Upper lobe of left lung (tissue), 6 donors: Measurements from ENCODE around the gene SLIT1. TPM values are rescaled to one million over a fixed set of nuclear protein-coding genes. Genes with fewer than 3 reads are reported as not detected.
A peak's percentile ranks its signal among the peaks of the same experiment; 100 is the strongest.
"Not testable (repeated sequence)": the region's sequence is repeated elsewhere in the genome, so short reads cannot be mapped to it uniquely, and the experiment has no call there.

Source experiments
- ATAC-seq, 2 donors: fragments of 200-7000 bp; cut with Tn5 transposase; one replicate each; pipeline ENCODE4 v1.9.1; 2022; ENCODE audit warnings: mild to moderate bottlenecking in 2 of 2, moderate library complexity in 2 of 2; ENCODE audit not compliant: low FRiP score in 2 of 2
- DNase-seq, 2 donors: peaks; one replicate each; pipeline ENCODE4 v3.0.0-alpha.2; 2019 to 2020
- H3K27ac ChIP-seq, 4 donors: fragments of 200-600 bp; sonication (generic); one replicate each; pipeline ENCODE4 v1.5.1; 2016 to 2019
- H3K27me3 ChIP-seq, 4 donors: fragments of 200-600 bp; sonication (generic); one replicate each; pipeline ENCODE4 v1.5.1; 2017 to 2019
- H3K36me3 ChIP-seq, 4 donors: fragments of 200-600 bp; sonication (generic); one replicate each; pipeline ENCODE4 v1.5.1; 2016 to 2019
- H3K4me1 ChIP-seq, 4 donors: fragments of 200-600 bp; sonication (generic); one replicate each; pipeline ENCODE4 v1.5.1; 2018 to 2019
- H3K4me3 ChIP-seq, 4 donors: fragments of 200-600 bp; sonication (generic); one replicate each; pipeline ENCODE4 v1.5.1; 2017 to 2019; ENCODE audit warnings: mild to moderate bottlenecking in 2 of 4, moderate library complexity in 1 of 4
- H3K9me3 ChIP-seq, 4 donors: fragments of 200-600 bp; sonication (generic); one replicate each; pipeline ENCODE4 v1.5.1; 2018 to 2019
- EP300 ChIP-seq, 4 donors: sonication (generic); formaldehyde crosslinking; IDR thresholded peaks; one replicate each; pipeline ENCODE4 v1.5.1; 2017; ENCODE audit warnings: antibody characterized with exemption in 4 of 4, control low read depth in 2 of 4
- POLR2A ChIP-seq, 4 donors: fragments of 450-650 bp; IDR thresholded peaks; one replicate each; pipeline ENCODE4 v1.5.1; 2016 to 2017; ENCODE audit warnings: antibody characterized with exemption in 4 of 4, mild to moderate bottlenecking in 2 of 4
- POLR2AphosphoS5 ChIP-seq, 2 donors: sonication (generic); formaldehyde crosslinking; IDR thresholded peaks; one replicate each; pipeline ENCODE4 v1.5.1; 2017; ENCODE audit warnings: antibody characterized with exemption in 2 of 2
- WGBS, 2 donors: methylation state at CpG; one replicate each; pipeline ENCODE4 v1.1.5; 2017 to 2018; 5-methylcytosine and 5-hydroxymethylcytosine counted together
- total RNA-seq, 6 donors: library from RNA; depleted of rRNA in 4 of 6; stranded (reverse); fragments of >200 nt in 4 of 6; gene quantifications; one replicate each; pipeline versions ENCODE4 v1.1.0 to v1.2.1, GENCODE V29; 2016 to 2021
- TF ChIP-seq, protein P1 (sequence below), 6 experiments: fragments of 450-650 bp in 4 of 6; fragments of 200-600 bp in 2 of 6; sonication (generic) in 2 of 6; IDR thresholded peaks; one replicate each; pipeline ENCODE4 v1.5.1; 2016 to 2019; ENCODE audit warnings: antibody characterized with exemption in 6 of 6
- donor health status: DM: no; HTN: no; CAD: no; lungs with moderate emphysema.
- donor health status: DM: no; HTN: yes; CAD: no; lungs with severe emphysema.

The SLIT1 gene
- total RNA-seq, 6 donors from 2014 or later: 0.30 to 1.6 (median 0.54) TPM; not detected in 1

- 85 to 86% methylated on average over 1 of the region's 1 CpG for WGBS, 2 donors
- no peaks in the 10 kb centered on the region for H3K27me3 ChIP-seq
- no peak for DNase-seq
- no peak for ATAC-seq
- TF ChIP-seq, protein P1, sequence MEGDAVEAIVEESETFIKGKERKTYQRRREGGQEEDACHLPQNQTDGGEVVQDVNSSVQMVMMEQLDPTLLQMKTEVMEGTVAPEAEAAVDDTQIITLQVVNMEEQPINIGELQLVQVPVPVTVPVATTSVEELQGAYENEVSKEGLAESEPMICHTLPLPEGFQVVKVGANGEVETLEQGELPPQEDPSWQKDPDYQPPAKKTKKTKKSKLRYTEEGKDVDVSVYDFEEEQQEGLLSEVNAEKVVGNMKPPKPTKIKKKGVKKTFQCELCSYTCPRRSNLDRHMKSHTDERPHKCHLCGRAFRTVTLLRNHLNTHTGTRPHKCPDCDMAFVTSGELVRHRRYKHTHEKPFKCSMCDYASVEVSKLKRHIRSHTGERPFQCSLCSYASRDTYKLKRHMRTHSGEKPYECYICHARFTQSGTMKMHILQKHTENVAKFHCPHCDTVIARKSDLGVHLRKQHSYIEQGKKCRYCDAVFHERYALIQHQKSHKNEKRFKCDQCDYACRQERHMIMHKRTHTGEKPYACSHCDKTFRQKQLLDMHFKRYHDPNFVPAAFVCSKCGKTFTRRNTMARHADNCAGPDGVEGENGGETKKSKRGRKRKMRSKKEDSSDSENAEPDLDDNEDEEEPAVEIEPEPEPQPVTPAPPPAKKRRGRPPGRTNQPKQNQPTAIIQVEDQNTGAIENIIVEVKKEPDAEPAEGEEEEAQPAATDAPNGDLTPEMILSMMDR (IDR thresholded peaks at IDR 0.05): no peak
- no peak for TF ChIP-seq EP300 (IDR thresholded peaks at IDR 0.05)
- TF ChIP-seq POLR2AphosphoS5 (IDR thresholded peaks at IDR 0.05): no peak
- no peak for TF ChIP-seq POLR2A (IDR thresholded peaks at IDR 0.05)
- H3K9me3 ChIP-seq: no peaks in the 10 kb centered on the region
- no peaks in the 10 kb centered on the region for H3K36me3 ChIP-seq
- no peak overlapping the region for H3K27ac ChIP-seq
- no peak overlapping the region for H3K4me3 ChIP-seq
- H3K4me1 ChIP-seq: no peaks in the 10 kb centered on the region
Measured at GRCh38 chr10:97086530-97086929, 99.2 kb downstream of the SLIT1 start.

- Histone ChIP-seq H3K4me1 (no peaks in the 10 kb centered on the region), H3K4me3 (no peak overlapping the region), H3K36me3 (no peaks in the 10 kb centered on the region), H3K27me3 (no peaks in the 10 kb centered on the region), H3K9me3 (no peaks in the 10 kb centered on the region), H3K27ac (no peak overlapping the region)
- TF ChIP-seq EP300 (IDR thresholded peaks at IDR 0.05): no peak
- no peak for TF ChIP-seq POLR2AphosphoS5 (IDR thresholded peaks at IDR 0.05)
- TF ChIP-seq, protein P1 (IDR thresholded peaks at IDR 0.05): no peak
- no peak for TF ChIP-seq POLR2A (IDR thresholded peaks at IDR 0.05)
- WGBS, 2 donors: 62 to 68% methylated on average over 8 to 9 of the region's 9 CpGs
- ATAC-seq: no peak
- no peak for DNase-seq
Measured at GRCh38 chr10:97083228-97083829, 102.4 kb downstream of the SLIT1 start.

DNA sequence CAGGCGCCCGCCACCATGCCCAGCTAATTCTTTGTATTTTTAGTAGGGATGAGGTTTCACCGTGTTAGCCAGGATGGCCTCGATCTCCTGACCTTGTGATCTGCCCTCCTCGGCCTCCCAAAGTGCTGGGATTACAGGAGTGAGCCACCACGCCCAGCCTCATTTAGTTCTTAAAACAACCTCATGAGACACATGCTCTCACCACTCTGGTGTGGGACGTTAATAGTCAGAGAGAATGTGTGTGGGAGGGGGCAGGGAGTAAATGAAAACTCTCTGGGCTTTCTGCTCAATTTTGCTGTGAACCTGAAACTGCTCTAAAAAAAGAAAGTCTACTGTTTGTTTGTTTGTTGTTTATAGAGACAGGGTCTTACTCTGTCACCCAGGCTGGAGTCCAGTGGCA lies 103.2 kb downstream of the SLIT1 start:
- H3K36me3 ChIP-seq, H3K4me3 ChIP-seq, H3K9me3 ChIP-seq, DNase-seq, H3K4me1 ChIP-seq, ATAC-seq, H3K27me3 ChIP-seq, H3K27ac ChIP-seq: not testable (repeated sequence)
- WGBS, 2 donors: 82 to 87% methylated on average over 7 of the region's 7 CpGs

GRCh38 chr10:97081621-97082235 lies 104.0 kb downstream of the SLIT1 start:
- H3K4me3 ChIP-seq: no peak overlapping the region
- H3K27ac ChIP-seq: no peak overlapping the region
- ATAC-seq (peak in 1 of 2 donors; percentile 71), DNase-seq (peak in 1 of 2 donors; percentile 37)
- WGBS, 2 donors: 15 to 18% methylated on average over 5 to 6 of the region's 6 CpGs
- H3K36me3 ChIP-seq: no peaks in the 10 kb centered on the region
- TF ChIP-seq EP300 (IDR thresholded peaks at IDR 0.05): no peak
- TF ChIP-seq, protein P1 (IDR thresholded peaks at IDR 0.05): peak; percentile 20 to 67 (median 34)
- H3K9me3 ChIP-seq: no peaks in the 10 kb centered on the region
- H3K4me1 ChIP-seq: no peaks in the 10 kb centered on the region
- H3K27me3 ChIP-seq: no peaks in the 10 kb centered on the region

DNA sequence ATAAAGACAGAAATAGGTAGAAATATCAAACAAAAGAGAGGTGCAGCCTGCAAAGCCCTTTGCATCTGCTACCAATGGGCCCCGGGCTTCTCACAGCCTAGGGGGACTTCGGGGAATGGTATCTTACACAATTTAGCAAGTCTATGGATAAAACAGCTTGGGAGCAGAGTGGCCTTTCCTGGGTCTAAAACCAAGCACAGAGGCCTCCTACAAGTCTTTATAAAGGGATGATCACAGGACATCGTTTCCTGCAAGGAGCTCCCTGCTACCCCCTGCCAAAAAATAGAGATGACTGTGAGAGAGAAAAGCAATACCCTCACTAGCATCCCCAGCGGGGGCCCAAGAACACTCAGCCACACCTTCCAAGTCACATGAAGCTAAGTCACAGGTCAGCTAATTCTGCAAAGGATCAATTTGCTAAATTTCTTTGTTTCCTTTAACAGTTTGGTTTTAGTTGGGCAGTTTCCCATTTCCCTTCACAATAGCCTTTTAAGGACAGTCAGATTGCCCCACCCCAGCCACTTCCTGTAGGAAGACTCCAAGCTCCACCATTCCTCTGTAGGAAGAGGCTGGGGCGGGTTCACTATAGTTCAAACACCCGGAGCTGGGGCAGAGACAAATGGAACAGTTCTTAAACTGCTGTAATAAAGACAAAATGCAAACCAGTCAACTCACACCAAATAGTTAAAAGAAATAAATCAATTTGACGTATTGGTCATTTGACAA lies 105.5 kb downstream of the SLIT1 start:
- Histone ChIP-seq H3K9me3 (no peaks in the 10 kb centered on the region), H3K4me1 (no peaks in the 10 kb centered on the region), H3K36me3 (no peaks in the 10 kb centered on the region), H3K27me3 (no peaks in the 10 kb centered on the region), H3K27ac (no peak overlapping the region), H3K4me3 (no peak overlapping the region)
- WGBS, 2 donors: 39 to 52% methylated on average over 7 of the region's 7 CpGs
- ATAC-seq (no peak), DNase-seq (no peak)
- no peak for TF ChIP-seq EP300 (IDR thresholded peaks at IDR 0.05)
- TF ChIP-seq POLR2A (IDR thresholded peaks at IDR 0.05): no peak
- TF ChIP-seq, protein P1 (IDR thresholded peaks at IDR 0.05): no peak
- TF ChIP-seq POLR2AphosphoS5 (IDR thresholded peaks at IDR 0.05): no peak
